K562 treated with DMSO at 1 percent for 24 hours (cell line): ENCODE measurements around the gene ASPHD1. TPM values are rescaled to one million over a fixed set of nuclear protein-coding genes. Genes with fewer than 3 reads are reported as not detected.

Experiments
- total RNA-seq: library from RNA; unstranded; fragments of 300-600 nt; gene quantifications from 2 replicates; pipeline ENCODE4 v1.2.3, GENCODE V29; 2022; ENCODE audit warnings: low read depth; ENCODE audit not compliant: insufficient read depth

ASPHD1 gene
- total RNA-seq: not detected in 2 replicates

GRCh38 chr16:29900102-29900887 lies at the start of gene ASPHD1:
Gene ASPHD1 (plus strand): TSS chr16:29900488. CDS start chr16:29900972, 484 bp downstream.

GRCh38 chr16:29862884-29863668 lies 37.2 kb upstream of the ASPHD1 start, which contains the start of gene CDIPT:
Gene CDIPT (minus strand): TSS chr16:29863226. CDS start chr16:29862857, 369 bp downstream.

GRCh38 chr16:29899516-29900101 lies 679 bp upstream of the ASPHD1 start, which contains the start of gene SEZ6L2:
Gene SEZ6L2 (minus strand): TSS chr16:29899550. CDS start chr16:29899019, 531 bp downstream.

GRCh38 chr16:29925781-29926710 lies 25.8 kb downstream of the ASPHD1 start, which contains the start of gene KCTD13:
Gene KCTD13 (minus strand): TSS chr16:29926226. CDS start chr16:29926033, 193 bp downstream.

Other genes with a start within 250 kb of the ASPHD1 start
- gene SPN, start 237.2 kb upstream of the ASPHD1 start, total RNA-seq: 74.7 and 82.2 TPM in 2 replicates
- 233 and 247 TPM in 2 replicates for gene QPRT, start 221.3 kb upstream of the ASPHD1 start, total RNA-seq
- gene C16orf54, start 154.5 kb upstream of the ASPHD1 start, total RNA-seq: not detected in 2 replicates
- not detected in 2 replicates for gene ZG16, start 122.2 kb upstream of the ASPHD1 start, total RNA-seq
- 134 and 137 TPM in 2 replicates for gene KIF22, start 109.7 kb upstream of the ASPHD1 start, total RNA-seq
- 301 and 349 TPM in 2 replicates for gene MAZ, start 94.0 kb upstream of the ASPHD1 start, total RNA-seq
- 2.0 and 2.6 TPM in 2 replicates for gene PRRT2, start 88.3 kb upstream of the ASPHD1 start, total RNA-seq
- 57.5 and 58.4 TPM in 2 replicates for gene PAGR1, start 84.3 kb upstream of the ASPHD1 start, total RNA-seq
- 6.9 and 7.4 TPM in 2 replicates for gene MVP, start 80.0 kb upstream of the ASPHD1 start, total RNA-seq
- 122 and 127 TPM in 2 replicates for gene CDIPT, start 37.3 kb upstream of the ASPHD1 start, total RNA-seq
- gene SEZ6L2, start 938 bp upstream of the ASPHD1 start, total RNA-seq: 5.3 and 5.8 TPM in 2 replicates
- gene KCTD13, start 25.7 kb downstream of the ASPHD1 start, total RNA-seq: 54.5 and 59.9 TPM in 2 replicates
- 166 and 175 TPM in 2 replicates for gene TMEM219, start 61.6 kb downstream of the ASPHD1 start, total RNA-seq
- 72.9 and 76.9 TPM in 2 replicates for gene TAOK2, start 73.4 kb downstream of the ASPHD1 start, total RNA-seq
- 39.9 and 49.8 TPM in 2 replicates for gene HIRIP3, start 95.1 kb downstream of the ASPHD1 start, total RNA-seq
- gene INO80E, start 95.8 kb downstream of the ASPHD1 start, total RNA-seq: 122 and 141 TPM in 2 replicates
- 2.0 and 3.4 TPM in 2 replicates for gene DOC2A, start 110.5 kb downstream of the ASPHD1 start, total RNA-seq
- gene C16orf92, start 122.7 kb downstream of the ASPHD1 start, total RNA-seq: not detected in 2 replicates
- 1.1 and 1.7 TPM in 2 replicates for gene TLCD3B, start 130.8 kb downstream of the ASPHD1 start, total RNA-seq
- gene ALDOA, start 165.3 kb downstream of the ASPHD1 start, total RNA-seq: 2,402 and 2,593 TPM in 2 replicates
- 317 and 345 TPM in 2 replicates for gene PPP4C, start 175.5 kb downstream of the ASPHD1 start, total RNA-seq
- gene TBX6, start 191.4 kb downstream of the ASPHD1 start, total RNA-seq: 0.20 and 0.37 TPM in 2 replicates
- gene YPEL3, start 195.7 kb downstream of the ASPHD1 start, total RNA-seq: 136 and 153 TPM in 2 replicates
- 1.1 and 2.0 TPM in 2 replicates for gene GDPD3, start 213.0 kb downstream of the ASPHD1 start, total RNA-seq
- 68.6 and 68.7 TPM in 2 replicates for gene MAPK3, start 222.7 kb downstream of the ASPHD1 start, total RNA-seq